Measurements from ENCODE around the gene TP53BP2.

Gene TP53BP2

DNA sequence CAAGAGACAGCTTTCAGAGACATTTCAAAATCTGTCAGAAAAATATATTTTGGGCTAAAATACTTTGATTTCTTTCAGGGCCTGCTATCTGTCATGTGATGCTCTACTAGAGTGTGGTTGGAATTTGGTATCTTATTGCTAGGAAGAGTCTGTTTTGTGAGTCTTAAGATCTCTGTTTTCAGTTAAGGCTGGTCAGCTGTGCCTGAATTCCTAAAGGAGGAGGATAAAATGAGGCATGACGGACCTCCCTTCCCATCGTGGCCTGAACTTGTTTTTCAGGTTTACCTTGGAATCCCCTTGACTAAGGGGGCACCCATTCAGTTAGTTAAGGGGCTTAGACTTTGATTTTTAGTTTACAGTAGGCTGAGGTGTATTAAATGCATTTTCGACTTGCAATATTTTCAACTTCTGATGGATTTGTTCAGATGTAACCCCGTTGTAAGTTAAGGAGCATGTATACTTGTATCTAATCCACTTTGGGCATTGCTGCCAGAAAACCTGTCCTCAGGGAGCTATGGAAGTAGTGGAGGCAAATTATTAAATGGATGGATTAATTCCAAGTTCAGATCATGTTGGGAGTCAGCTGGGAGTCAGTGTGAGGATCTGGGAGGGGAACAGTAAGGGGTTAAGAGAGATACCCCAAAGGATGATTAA, 115.1 kb downstream of the TP53BP2 start:
- H3K4me3 ChIP-seq (ENCODE audit: low read depth, low read length): no peak overlapping the region
- TF ChIP-seq CTCF (IDR thresholded peaks at IDR 0.05; ENCODE audit: low read depth, low read length, missing control alignments): no peak
- in situ Hi-C loops (cut with HindIII; ENCODE audit: low sequenced_read_pairs): no loop called here

GRCh38 chr1:223729906-223730305, 115.8 kb downstream of the TP53BP2 start:
- in situ Hi-C loops (cut with HindIII; ENCODE audit: low sequenced_read_pairs): no loop called here
- TF ChIP-seq CTCF (IDR thresholded peaks at IDR 0.05; ENCODE audit: low read depth, low read length, missing control alignments): no peak
- DNase-seq (ENCODE audit: low read depth): no peak
- H3K4me3 ChIP-seq (ENCODE audit: low read depth, low read length): no peak overlapping the region

More for the DNA sequence above, 115.1 kb downstream of the TP53BP2 start:
- no peak for DNase-seq (ENCODE audit: low read depth)

Measured in astrocyte of the cerebellum (primary cell).